ENCODE results near the gene MESP1.

MESP1 gene

DNA sequence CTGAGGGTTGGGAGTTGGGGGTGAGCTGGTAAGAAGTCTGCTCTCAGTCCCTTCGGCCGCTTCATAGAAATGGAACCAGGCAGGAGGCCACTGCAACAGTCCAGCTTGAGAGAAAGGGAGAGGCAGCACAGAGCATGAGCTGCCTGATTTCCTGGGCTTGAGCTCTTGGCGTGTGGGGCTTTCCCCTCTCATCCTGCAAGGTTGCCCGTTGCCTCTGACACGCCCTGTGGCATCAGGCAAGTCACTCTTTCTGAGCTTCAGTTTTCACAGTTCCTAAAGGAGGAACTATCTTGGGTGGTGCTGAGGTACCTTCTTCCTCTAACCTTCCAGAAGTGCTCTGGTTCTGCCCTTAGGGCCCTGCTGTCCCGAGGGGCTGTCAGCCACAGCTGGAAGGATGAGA lies 30.0 kb upstream of the MESP1 start:
- DNase-seq (ENCODE audit: low read depth in 2 of 2): no peak

DNA sequence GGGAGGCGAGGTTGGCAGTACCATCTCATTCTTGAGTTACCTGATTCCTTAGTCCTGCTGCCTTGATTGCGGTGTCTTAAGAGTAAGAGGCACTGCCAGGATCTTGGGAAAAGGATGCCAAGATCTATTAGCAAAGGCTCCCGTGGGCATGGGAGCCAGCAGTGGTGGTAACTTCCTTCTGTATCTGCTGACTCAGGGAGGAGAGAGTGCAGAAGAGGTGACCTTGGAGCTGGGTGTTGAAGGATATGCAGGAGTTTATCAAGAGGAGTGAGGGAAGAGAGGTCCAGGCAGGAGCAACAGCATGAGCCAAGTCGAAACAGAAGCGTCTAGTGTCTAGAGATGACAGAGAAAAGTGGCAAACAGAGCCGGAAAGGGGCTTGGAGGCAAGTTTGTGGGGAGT lies 29.6 kb upstream of the MESP1 start:
- no peak for DNase-seq (ENCODE audit: low read depth in 2 of 2)

DNA sequence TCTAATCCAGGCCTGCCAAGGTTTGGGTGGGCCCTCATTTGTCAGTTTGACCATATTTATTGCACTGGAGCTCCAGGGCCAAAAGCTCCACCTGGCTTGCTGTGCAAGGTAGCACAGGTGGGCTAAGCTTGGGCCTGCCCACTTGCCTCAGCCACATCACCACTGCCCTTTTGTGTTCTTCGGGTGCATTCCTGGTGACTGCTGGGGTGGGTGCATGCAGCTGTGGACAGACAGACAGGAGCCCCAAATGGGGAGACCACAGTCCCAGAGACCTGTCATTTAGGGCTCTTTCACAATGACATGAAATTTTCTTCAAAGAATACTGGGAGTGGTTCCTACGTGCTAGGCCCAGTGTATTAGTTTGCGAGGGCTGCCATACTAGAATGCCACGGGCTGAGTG lies 27.8 kb upstream of the MESP1 start:
- no peak for DNase-seq (ENCODE audit: low read depth in 2 of 2)

DNA sequence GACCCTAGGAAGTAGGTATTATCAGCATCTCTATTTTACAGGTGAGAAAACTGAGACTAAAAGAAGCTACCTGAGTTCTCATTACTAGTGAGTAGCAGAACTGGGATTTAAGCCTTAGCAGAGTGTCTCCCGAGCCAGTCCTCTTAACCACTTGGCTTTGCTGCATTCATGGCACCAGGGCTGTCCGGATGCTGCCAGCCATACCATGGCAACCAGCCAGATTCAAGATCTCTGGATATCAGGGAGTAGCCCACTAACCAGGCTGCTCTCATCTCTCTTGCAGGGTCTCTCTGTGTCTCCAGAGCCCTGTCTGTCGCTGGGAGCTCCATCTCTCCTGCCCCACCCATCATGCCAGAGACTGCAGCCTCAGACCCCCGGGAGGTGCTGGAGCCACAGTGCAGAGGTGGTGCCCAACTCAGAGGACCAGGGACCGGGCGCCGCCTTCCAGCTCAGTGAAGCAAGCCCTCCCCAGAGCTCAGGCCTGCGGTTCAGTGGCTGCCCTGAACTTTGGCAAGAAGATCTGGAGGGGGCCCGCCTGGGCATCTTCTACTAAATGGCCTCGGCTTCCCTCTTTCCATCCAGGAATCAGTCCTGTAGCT lies 26.8 kb upstream of the MESP1 start:
- no peak for DNase-seq (ENCODE audit: low read depth in 2 of 2)

DNA sequence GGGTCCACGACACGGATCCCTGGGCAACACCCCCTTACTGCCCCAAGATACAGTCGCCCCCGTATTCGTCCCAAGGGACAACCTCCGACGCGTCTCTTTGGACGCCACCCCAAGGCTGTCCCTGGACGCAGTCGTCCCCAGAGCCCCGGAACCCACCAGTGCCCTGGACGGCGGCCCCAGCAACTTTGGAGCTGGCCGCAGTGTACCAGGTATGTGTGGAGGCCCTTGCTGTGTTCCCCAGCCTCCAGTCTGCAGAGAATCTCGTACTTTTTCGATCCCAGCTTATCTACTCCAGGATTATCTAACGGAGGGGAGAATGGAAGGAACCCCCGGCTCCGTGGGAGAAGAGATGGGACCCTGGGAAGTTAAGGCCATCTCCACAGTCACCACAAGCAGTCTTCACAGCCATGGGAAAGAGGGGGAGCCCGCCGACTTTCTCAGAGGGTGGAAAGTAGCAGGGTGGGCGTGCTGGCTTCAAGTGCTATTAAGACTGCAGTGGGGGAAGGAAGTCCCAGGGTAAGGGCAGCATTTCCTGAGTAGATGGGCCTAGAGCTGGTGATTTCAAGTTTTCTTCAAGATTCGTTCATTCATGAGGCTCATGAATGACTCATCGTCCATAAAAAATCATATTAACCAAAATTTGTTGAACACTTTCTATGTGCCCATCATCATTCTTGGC lies 26.2 kb upstream of the MESP1 start:
- DNase-seq (ENCODE audit: low read depth in 2 of 2): no peak

DNA sequence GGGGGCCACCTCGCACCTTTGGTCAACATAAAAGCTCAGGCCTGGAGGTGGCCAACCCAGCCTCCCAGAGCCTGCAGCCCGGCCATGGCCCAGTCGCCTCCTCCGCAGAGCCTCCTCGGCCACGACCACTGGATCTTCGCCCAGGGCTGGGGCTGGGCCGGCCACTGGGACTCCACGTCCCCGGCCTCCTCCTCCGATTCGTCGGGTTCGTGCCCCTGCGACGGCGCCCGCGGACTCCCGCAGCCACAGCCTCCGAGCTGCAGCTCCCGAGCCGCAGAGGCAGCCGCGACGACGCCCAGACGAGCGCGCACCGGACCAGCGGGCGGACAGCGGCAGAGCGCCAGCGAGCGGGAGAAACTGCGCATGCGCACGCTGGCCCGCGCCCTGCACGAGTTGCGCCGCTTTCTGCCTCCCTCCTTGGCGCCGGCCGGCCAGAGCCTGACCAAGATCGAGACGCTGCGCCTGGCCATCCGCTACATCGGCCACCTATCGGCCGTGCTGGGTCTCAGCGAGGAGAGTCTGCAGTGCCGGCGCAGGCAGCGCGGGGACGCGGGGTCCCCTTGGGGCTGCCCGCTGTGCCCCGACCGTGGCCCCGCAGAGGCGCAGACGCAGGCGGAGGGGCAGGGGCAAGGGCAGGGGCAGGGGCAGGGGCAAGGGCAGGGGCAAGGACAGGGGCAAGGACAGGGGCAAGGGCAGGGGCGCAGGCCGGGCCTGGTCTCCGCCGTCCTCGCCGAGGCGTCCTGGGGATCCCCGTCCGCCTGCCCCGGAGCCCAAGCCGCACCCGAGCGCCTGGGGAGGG lies 25.4 kb upstream of the MESP1 start, which contains the start of gene MESP2:
Gene MESP2 (plus strand): TSS at position 59 of the 799 bp plus-strand sequence. CDS start 26 bp downstream, at position 85.
- DNase-seq (ENCODE audit: low read depth in 2 of 2): peak; percentile 5 to 29

DNA sequence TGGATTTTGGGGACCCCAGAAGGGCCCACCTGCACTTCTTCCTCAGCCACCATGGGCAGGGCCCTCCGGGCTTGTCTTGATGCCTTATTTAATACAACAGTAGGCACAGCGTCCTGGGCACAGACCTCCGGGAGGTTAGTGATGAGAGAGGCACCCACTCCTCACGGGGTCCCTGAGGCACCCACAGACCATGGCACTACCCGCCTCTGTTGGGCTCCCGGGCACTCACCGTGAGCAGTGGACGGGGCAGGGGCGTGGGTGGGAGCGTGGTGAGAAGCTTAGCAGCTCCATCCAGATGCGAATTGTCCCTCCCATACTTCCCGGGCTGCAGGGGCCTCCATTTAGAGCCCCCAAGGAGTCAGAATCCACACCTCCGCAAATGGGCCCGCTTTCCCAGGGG lies 24.8 kb upstream of the MESP1 start:
- DNase-seq (ENCODE audit: low read depth in 2 of 2): no peak

DNA sequence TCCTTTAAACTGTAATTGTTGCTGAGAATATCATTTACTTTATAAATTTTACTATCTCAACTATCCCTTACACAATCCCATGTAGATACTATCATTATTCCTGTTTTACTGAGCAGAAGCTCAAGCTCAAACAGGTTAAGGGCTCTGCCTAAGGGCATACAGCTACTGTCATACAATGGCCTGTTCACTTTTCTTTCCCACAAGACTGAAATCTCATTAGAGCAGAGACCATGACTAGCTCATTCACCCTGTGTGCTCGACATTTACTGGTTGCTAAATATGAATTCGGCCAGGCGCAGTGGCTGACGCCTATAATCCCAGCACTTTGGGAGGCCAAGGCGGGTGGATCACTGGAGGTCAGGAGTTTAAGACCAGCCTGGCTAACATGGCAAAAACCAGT lies 23.4 kb upstream of the MESP1 start:
- no peak for DNase-seq (ENCODE audit: low read depth in 2 of 2)

DNA sequence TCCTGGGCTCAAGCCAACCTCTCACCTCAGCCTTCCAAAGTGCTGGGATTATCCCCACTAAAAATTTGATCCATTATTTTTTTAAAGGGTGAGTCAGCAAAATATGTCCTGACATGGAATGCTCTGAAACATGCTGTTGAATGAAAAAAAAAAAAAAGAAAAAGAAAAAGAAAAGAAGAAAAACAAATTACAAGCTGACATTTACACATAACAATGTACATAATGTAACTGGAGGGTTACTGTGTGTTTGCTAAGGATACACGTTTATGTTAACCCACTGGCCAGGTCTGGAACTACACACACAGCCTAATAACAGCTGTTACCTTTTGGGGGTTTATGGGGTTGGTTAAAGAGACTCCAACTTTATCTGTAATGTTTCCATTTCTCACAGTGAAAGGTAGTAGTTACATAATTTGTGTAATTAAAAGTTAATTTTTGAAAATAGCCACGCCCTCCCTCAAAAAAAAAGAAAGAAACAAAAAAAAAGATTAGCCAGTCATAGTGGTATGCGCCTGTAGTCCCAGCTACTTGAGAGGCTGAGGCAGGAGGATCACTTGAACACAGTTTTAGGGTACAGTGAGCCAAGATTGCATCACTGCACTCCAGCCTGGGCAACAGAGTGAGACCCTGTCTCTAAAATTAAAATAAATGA lies 22.0 kb upstream of the MESP1 start:
- DNase-seq (ENCODE audit: low read depth in 2 of 2): no peak

DNA sequence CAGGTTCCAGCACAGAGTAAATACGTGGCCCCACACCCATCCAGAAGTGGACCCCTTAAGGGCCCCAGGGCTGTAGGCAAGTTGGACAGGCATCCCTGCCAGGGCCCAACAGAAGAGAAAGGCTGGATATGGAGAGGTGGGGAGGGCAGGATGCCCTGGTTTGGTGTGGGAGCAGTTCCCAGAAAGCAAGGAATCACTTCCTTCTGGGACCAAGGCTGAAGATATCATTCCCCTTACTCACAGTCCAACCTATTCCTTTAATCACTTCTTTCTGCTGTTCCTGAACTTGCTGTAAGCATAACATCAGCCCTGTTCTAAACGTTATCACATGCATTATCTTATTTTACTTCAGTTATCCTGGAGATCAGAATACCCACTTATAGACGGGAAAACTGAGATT lies 19.0 kb upstream of the MESP1 start:
- DNase-seq (ENCODE audit: low read depth in 2 of 2): no peak

DNA sequence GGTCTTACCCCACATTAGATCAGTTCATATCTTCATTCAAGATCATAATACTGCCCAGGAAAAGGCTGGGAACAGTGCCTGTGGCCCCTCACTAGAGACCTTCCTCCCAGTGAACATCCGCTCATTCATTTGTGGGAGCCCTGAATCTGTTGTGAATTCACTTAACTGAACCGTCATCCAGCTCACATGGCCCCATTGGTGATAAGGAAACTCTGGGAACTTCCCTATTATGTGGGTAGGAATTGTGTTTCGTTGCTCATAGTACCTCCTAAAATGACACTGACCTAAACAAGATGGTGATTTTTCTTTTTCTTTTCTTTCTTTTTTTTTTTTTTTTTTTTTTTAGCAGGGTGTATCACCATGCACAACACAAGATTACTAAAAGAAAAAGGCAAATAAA lies 18.3 kb upstream of the MESP1 start:
- DNase-seq (ENCODE audit: low read depth in 2 of 2): no peak

DNA sequence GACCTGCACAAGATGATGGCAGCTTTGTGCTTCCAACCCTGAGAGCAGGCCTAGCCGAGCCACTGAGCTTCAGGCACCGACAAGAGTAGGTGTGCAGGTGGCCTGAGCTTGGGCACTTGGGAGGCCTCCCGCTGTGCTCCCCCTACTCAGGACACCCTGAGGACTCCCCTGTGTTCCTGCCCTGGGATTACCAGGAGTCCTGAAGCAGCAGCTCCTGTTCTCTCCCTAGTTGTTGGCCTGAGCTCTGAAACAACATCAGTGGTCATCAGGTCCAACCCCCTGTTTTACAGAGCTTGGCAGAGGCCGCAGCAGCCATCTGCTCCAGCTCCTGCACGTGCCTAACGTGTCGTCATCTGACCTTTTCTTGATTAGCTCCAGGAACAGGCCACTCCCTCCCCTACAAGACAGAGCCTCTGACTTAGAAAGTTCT lies 17.0 kb upstream of the MESP1 start:
- DNase-seq (ENCODE audit: low read depth in 2 of 2): no peak

DNA sequence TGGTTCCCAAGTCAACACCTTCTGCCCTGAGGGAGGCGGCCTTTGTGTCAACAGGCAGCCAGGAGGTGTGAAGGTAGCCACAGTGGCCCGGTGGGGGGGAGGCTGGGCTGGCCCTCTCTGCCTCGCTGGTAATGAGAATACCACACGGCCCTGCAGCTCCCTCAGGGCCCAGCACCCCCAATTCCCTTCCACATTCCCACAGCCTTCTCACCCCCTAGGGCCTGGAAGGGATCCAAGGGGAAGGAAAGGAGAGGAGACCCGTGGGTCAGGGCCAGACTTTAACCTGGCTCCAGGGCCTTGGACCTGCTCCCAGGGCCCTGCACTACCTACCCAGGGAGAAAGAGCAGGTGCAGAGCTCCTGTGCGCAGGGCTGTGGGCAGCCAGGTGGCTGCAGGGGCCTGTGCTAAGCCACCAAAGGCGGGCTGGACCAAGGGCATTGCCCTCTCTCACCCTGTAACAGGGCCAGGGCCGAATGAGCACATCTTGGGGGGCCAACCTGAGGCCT lies 16.4 kb upstream of the MESP1 start:
- DNase-seq (ENCODE audit: low read depth in 2 of 2): no peak

DNA sequence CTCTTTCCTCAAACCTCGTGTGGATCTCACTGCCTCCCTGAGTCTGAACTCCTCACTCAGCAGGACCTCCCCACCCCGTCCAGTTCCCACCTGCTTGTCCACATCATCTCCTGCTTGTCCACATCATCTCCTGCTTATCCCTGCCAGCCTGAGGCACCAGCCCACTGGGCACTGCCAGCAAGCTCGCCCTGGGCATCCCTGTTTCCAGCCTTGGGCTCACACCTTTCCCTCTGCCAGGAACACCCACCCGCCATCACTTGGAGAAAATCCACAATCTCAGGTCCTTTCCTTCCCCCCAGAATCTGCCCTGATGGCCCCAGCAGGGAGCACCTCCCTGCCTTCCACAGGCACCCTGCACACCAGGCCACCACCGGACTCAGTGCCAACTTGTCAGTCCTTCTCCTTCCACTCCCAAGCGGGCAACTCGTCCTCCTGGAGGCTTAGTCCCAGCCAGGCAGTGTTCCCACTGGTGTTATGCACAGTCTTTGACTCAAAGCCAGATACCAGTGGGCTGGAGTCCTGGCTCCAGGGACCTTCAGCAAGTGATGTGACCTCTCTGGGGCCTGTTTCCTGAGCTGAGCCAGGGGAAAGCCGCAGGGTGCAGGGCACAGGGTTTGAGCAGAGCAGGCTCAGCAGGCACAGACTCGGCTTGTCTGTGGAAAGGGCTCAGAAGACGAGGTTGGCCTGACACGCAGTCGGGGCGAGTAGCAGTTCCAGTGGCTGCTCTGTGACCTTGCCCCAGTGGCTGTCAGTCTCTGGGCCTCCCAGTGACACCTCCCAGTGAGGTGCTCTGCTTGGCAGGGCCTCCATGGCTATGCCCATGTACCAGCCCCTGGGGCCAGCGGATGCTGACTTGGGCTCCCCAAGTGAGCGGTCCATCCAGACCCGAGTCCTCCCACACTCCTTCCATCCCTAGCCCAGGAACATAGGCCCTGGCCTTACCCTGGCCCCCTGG lies 15.6 kb upstream of the MESP1 start:
- DNase-seq (ENCODE audit: low read depth in 2 of 2): no peak

DNA sequence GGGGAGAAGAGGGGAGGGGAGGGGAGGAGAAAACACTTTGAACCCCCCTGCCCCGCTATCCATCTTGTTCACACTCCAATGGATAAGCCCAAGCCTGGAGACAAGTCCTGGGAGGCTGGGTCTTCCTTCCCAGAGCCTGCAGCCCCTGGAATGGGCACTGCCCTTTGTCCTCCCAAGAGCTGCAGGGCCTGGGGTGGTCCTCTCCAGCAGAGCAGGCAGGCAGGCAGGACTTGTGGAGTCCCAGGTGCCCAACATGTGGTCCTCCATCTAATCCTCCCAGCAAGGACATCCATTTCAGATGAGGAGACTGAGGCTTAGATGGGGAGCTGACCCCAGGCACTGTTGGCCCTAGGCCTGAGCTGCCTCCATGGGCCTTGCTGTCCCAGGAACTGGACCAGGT lies 14.6 kb upstream of the MESP1 start:
- no peak for DNase-seq (ENCODE audit: low read depth in 2 of 2)

DNA sequence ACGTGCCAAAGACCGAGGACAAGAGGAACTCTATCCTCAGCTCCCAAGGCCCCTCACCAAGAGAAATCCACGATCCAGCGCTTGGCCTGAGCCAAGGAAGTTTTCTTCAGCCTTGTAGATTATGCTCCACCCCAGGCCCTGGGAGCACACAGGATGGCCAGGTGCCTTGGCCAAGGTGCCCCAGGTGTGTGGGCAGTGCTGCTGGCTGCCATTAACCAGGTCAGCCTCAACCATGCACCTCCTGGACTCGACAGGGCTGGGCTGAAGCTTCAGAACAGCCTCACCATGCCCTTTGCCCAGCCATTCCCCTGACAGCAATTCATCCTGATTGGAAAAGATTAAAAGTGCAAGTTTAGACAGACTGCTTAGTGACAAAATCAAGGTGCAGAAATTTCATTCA lies 10.9 kb upstream of the MESP1 start:
- no peak for DNase-seq (ENCODE audit: low read depth in 2 of 2)

DNA sequence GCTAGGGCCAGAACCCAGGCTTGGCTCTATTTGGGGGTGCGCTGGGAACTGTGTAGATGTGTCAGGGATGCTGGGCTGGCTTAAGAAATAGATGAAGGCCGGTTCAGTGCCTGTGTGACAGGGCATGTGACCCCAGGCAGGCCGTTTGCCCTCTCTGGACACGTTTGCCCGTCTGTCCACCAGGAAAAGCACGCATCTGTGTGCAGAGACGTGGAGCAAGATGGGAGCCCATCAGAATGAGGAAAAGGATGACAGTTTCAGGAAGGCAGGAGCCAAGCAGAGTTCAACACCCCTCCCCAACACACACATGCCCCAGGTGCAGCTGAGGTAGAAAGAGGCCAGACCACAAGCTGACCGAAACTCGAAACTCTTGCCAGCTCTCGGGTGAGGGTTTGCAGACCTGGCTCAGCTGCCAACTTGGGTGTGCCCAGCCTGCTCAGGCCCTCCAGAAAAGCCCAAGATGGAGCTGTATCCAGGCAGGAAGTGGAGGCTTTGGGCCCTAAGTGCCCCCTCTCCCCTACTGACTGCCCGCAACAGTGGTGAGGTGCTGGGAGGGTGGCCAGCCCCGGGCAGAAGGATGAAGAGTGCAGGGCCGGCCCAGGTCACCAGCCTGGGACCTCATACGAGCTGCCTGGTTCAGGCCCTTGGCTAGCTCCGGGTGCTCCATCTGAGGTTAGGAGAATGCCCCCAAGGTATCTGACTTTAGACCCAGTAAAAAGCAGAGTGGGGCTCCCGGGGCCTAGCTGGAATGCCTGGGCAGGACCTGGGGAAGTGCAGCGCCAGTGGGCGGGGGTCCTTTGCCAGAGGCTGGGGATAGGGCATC lies 10.2 kb upstream of the MESP1 start:
- no peak for DNase-seq (ENCODE audit: low read depth in 2 of 2)

DNA sequence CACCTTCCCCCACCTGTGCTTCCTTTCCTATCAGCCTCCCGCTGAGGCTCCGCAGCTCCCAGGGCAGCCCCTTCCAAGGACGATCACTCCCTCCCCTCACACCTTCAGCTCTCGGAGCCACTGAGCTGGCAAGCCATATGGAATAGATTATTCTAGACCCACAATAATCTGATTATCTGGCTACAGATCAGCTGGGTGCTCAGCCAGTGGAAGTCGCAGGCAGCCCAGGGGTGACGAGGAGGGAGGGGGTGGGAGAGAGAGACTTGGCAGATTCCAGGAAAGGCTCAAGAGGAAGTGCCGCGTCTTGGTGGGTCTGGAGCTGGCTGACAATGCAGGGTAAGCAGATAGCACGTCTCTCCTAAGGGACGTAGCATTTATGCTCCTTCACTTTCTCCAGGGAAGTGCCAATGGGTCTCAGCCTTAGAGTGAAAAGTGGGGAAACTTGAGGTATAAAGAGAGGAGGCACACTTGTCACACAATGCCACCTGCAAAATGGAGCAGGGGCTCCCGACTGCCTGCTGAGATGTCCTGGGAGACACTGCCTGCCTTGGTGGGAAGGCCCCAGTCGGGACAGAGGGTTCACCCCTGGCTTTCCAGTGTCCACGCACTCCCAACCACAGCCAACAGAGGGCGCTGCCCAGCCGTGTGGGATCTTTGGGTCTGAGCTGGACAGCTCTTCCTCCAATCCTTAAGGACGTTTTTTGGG lies 9.4 kb upstream of the MESP1 start:
- peak in 1 of 2 donors; percentile 39 for DNase-seq (ENCODE audit: low read depth in 2 of 2)

DNA sequence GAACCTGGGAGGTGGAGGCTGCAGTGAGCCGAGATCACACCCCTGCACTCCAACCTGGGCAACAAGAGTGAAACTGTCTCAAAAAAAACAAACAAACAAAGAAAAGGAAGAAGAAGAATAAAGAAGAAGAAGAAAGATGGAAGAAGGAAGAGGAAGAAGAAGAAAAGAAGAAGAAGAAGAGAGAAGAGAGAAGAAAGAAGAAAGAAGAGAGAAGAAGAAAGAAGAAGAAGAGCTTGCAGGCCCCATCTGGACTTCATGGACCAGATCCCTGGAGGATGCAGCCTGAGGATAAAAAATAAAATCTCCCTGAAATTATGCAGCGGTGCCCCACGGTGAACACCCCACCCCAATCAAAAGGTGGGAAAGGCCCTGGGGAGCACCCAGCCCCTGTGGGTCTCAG lies 8.8 kb upstream of the MESP1 start:
- no peak for DNase-seq (ENCODE audit: low read depth in 2 of 2)

DNA sequence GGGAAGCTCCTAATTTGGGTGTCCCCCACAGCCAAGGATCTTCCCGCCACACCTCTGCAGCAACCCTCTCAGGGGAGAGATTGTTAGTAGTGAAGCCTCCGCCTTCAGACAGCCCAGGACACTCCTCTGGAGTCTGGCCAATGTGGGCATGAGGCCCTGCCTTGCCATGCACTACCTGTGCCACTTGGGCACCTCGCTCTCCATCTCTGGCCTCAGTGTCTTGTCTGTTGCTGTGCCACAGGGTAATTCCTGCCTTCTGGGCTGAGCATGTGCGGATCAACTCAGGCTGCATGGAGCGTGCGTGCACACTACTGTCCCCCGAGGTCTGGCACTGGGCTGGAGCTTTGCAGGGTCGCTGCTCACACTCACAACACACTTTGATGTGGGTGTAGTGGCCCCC lies 7.9 kb upstream of the MESP1 start:
- DNase-seq (ENCODE audit: low read depth in 2 of 2): no peak
